A549 (cell line): ENCODE data around the gene SH2D4B. TPM values are rescaled to one million over a fixed set of nuclear protein-coding genes. Genes with fewer than 3 reads are reported as not detected.

ENCODE experiments used
- ATAC-seq, 2 experiments: fragments of 200-7000 bp in 1 of 2; fragments of >200 bp in 1 of 2; cut with Nextera tagmentation in 1 of 2; cut with Tn5 transposase in 1 of 2; 3 replicates each; pipeline versions ENCODE4 v1.8.0 to v1.9.1; 2018 to 2020; ENCODE audit warnings: mild to moderate bottlenecking in 1 of 2, moderate library complexity in 1 of 2
- CTCF ChIA-PET: fragments of 300-600 bp; sonication (Branson Sonifier 250); formaldehyde crosslinking; extraction: SDS; loops from one replicate; lab custom pipeline; 2021; ENCODE audit warnings: antibody characterized with exemption, inconsistent platforms; lab: Yijun Ruan, JAX
- POLR2A ChIA-PET: fragments of 350-600 bp; formaldehyde crosslinking; extraction: SDS; loops from one replicate; lab custom pipeline; 2021; ENCODE audit warnings: antibody characterized with exemption, inconsistent platforms; lab: Yijun Ruan, JAX
- DNase-seq, 2 experiments: peaks; one replicate each; pipeline versions ENCODE4 v3.0.0 to v3.0.0-alpha.2; 2011 to 2016; ENCODE audit warnings: low read depth in 1 of 2, low spot score in 1 of 2
- FAIRE-seq: peaks from 2 replicates; lab custom pipeline; 2011; peaks lifted over from hg19 to GRCh38; lab: Jason Lieb, UNC
- H3K27ac ChIP-seq, 2 experiments: fragments of >200 bp; sonication (Bioruptor Twin); formaldehyde crosslinking; 3 replicates each; pipeline ENCODE4 v1.5.1; 2016 to 2017
- H3K4me1 ChIP-seq: fragments of >200 bp; sonication (Bioruptor Twin); formaldehyde crosslinking; 3 replicates; pipeline ENCODE4 v1.6.1; 2016
- H3K4me2 ChIP-seq: fragments of >200 bp; sonication (Bioruptor Twin); formaldehyde crosslinking; 3 replicates; pipeline ENCODE4 v1.6.1; 2016
- H3K4me3 ChIP-seq: fragments of >200 bp; sonication (Bioruptor Twin); formaldehyde crosslinking; 3 replicates; pipeline ENCODE4 v1.5.1; 2016
- H3K9me3 ChIP-seq: fragments of >200 bp; sonication (Bioruptor Twin); formaldehyde crosslinking; 3 replicates; pipeline ENCODE4 v1.6.1; 2016
- BCL3 ChIP-seq: fragments of >200 bp; sonication (Bioruptor Twin); formaldehyde crosslinking; IDR thresholded peaks from 3 replicates; pipeline ENCODE4 v1.6.1; 2016
- CEBPB ChIP-seq, 2 experiments: fragments of >200 bp in 1 of 2; sonication (Bioruptor Twin) in 1 of 2; formaldehyde crosslinking in 1 of 2; IDR thresholded peaks; 2 replicates each; pipeline ENCODE4 v1.6.1; 2012 to 2016
- CHD4 ChIP-seq: fragments of 200-600 bp; sonication (generic); IDR thresholded peaks from 2 replicates; pipeline ENCODE4 v1.6.1; 2016; ENCODE audit warnings: antibody characterized with exemption, mild to moderate bottlenecking, borderline replicate concordance
- EHMT2 ChIP-seq: fragments of 200-600 bp; sonication (generic); IDR thresholded peaks from 2 replicates; pipeline ENCODE4 v1.6.1; 2016; ENCODE audit warnings: antibody characterized with exemption, low read depth, mild to moderate bottlenecking, moderate library complexity
- EP300 ChIP-seq, 2 experiments: fragments of >200 bp; sonication (Bioruptor Twin); formaldehyde crosslinking; IDR thresholded peaks; 2 replicates in 1 of 2; 3 replicates in 1 of 2; pipeline ENCODE4 v1.6.1; 2016 to 2017
- ESRRA ChIP-seq: fragments of 150-350 bp; IDR thresholded peaks from 2 replicates; pipeline ENCODE4 v1.6.1; 2014; ENCODE audit warnings: mild to moderate bottlenecking, low read length, borderline replicate concordance
- FOSL2 ChIP-seq, 2 experiments: fragments of 450-650 bp in 1 of 2; fragments of >200 bp in 1 of 2; sonication (Bioruptor Twin) in 1 of 2; formaldehyde crosslinking; IDR thresholded peaks; 2 replicates each; pipeline versions ENCODE4 v1.5.0 to v1.6.1; 2016 to 2020; ENCODE audit warnings: mild to moderate bottlenecking in 1 of 2, moderate library complexity in 1 of 2
- GATA3 ChIP-seq: IDR thresholded peaks from 2 replicates; pipeline ENCODE4 v1.6.1; 2012; ENCODE audit warnings: borderline replicate concordance
- HOXB5 ChIP-seq: fragments of 250-450 bp; sonication (Bioruptor Pico); IDR thresholded peaks from 2 replicates; pipeline ENCODE4 v1.5.0; 2020; ENCODE audit warnings: mild to moderate bottlenecking, moderate library complexity
- JUN ChIP-seq, 2 experiments: fragments of >200 bp; sonication (Bioruptor Twin); formaldehyde crosslinking; IDR thresholded peaks; 2 replicates in 1 of 2; 3 replicates in 1 of 2; pipeline ENCODE4 v1.6.1; 2016 to 2017
- JUNB ChIP-seq: fragments of >200 bp; sonication (Bioruptor Twin); formaldehyde crosslinking; IDR thresholded peaks from 2 replicates; pipeline ENCODE4 v1.6.1; 2016
- MAFK ChIP-seq: fragments of 450-650 bp; IDR thresholded peaks from 2 replicates; pipeline ENCODE4 v1.6.1; 2014; ENCODE audit not compliant: partially characterized antibody
- MAX ChIP-seq: IDR thresholded peaks from 2 replicates; pipeline ENCODE4 v1.6.1; 2012
- POLR2A ChIP-seq: IDR thresholded peaks from 2 replicates; pipeline ENCODE4 v1.6.1; 2012; ENCODE audit warnings: mild to moderate bottlenecking, low read length
- RAD21 ChIP-seq, 2 experiments: fragments of >200 bp in 1 of 2; sonication (Bioruptor Twin) in 1 of 2; formaldehyde crosslinking in 1 of 2; IDR thresholded peaks in 1 of 2; conservative IDR thresholded peaks in 1 of 2; 2 replicates in 1 of 2; 3 replicates in 1 of 2; pipeline ENCODE4 v1.6.1; 2012 to 2018; ENCODE audit warnings: inconsistent platforms in 1 of 2
- RCOR1 ChIP-seq: fragments of 150-350 bp; IDR thresholded peaks from 2 replicates; pipeline ENCODE4 v1.6.1; 2014; ENCODE audit warnings: antibody characterized with exemption, low read length, low read depth
- SMC3 ChIP-seq: fragments of >200 bp; sonication (Bioruptor Twin); formaldehyde crosslinking; IDR thresholded peaks from 3 replicates; pipeline ENCODE4 v1.6.1; 2018; ENCODE audit warnings: inconsistent platforms
- TFCP2L1 ChIP-seq: fragments of 250-450 bp; sonication (Bioruptor Pico); IDR thresholded peaks from 2 replicates; pipeline ENCODE4 v1.5.0; 2021; ENCODE audit warnings: mild to moderate bottlenecking
- WGBS: methylation state at CpG from one replicate; pipeline ENCODE4 v1.1.6; 2017; ENCODE audit errors: missing lambda C conversion rate; 5-methylcytosine and 5-hydroxymethylcytosine counted together
- polyA plus RNA-seq, 4 experiments: library from polyadenylated mRNA; depleted of rRNA in 3 of 4; stranded (reverse); fragments of >200 nt; fragmentation: RNase III in 1 of 4; extraction: RNeasy Plus Mini Kit Qiagen cat#74134 plus additional on column Dnase treatment in 1 of 4; gene quantifications; 2 replicates in 3 of 4; 3 replicates in 1 of 4; pipeline ENCODE4 v1.2.3, GENCODE V29; 2011 to 2017
- TF ChIP-seq, protein P1 (sequence below): IDR thresholded peaks from 2 replicates; pipeline ENCODE4 v1.6.1; 2012; ENCODE audit warnings: low read depth, borderline replicate concordance
- TF ChIP-seq, protein P2 (sequence below): fragments of 250-450 bp; sonication (Bioruptor Pico); IDR thresholded peaks from 2 replicates; pipeline ENCODE4 v1.5.0; 2021; ENCODE audit warnings: mild to moderate bottlenecking, moderate library complexity, borderline replicate concordance

The SH2D4B gene
- polyA plus RNA-seq, 2 of the 4 experiments (the other 2 are of a cell fraction): 0.01 to 0.12 TPM

DNA sequence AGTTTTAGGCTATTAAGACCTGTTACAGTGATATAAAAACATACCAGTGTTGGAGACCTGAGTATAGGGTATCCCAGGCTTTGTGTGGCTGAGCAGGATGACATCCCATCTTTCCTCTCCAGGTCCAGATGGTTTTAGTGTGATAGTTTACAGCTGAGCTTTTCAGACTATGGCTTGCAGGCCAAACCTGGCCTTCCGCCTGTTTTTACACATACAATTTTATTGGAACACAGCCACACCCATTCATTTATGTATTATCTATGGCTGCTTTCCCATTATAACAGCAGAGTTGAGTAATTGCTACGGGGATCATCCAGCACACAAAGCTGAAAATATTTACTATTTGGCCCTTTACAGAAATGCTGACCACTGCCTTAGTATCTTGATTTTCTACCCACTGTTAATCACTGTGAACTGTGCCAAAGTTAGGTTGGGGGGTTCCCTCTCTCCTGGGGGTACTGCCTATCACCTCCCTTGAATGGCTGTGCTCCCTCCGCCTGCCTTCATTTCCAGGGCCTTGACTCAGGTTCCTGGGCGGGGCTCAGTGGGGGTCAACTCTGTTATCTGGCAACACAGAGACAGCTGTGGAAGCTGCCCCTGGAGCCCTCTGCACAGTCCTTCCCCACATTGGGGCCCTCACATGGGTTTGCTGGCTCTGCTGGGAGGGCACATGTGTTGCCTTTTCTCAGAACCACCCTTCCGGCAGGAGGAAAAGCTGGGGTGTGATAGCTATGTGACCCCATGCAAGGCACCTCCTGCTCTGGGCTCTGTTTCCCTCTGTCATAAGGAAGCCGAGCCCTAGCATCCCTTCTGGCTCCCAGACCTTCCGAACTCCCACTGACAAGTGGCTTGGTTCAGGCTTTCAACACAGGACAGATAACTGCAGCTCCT is 40.3 kb upstream of the SH2D4B start:
- H3K27ac ChIP-seq: peak overlapping the region; percentile 100
- WGBS: 55% methylated on average over 6 of the region's 7 CpGs
- no peak for DNase-seq
- no peak for FAIRE-seq
- POLR2A ChIA-PET: no interaction called here
- peaks cover 99% of the 10 kb centered on the region for H3K4me1 ChIP-seq
- CTCF ChIA-PET: interaction anchor here (0.7 to 21.6 kb wide), 6 partner anchors 8 to 119 kb away, joined by 3 to 928 read pairs (median 4); partner anchors contain the start of gene TSPAN14
- peak overlapping the region; percentile 55 for H3K4me2 ChIP-seq
- ATAC-seq: no peak
- TF ChIP-seq, protein P1, sequence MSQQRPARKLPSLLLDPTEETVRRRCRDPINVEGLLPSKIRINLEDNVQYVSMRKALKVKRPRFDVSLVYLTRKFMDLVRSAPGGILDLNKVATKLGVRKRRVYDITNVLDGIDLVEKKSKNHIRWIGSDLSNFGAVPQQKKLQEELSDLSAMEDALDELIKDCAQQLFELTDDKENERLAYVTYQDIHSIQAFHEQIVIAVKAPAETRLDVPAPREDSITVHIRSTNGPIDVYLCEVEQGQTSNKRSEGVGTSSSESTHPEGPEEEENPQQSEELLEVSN: no peak
- 0 out of 5 replicates have a peak, but pooled peaks of 1 of the 2 experiments have one; percentile 31 for TF ChIP-seq JUN (IDR thresholded peaks at IDR 0.05)
- H3K9me3 ChIP-seq: no peaks in the 10 kb centered on the region
- no peak overlapping the region; the same call in 2 of the 3 replicates for H3K4me3 ChIP-seq

DNA sequence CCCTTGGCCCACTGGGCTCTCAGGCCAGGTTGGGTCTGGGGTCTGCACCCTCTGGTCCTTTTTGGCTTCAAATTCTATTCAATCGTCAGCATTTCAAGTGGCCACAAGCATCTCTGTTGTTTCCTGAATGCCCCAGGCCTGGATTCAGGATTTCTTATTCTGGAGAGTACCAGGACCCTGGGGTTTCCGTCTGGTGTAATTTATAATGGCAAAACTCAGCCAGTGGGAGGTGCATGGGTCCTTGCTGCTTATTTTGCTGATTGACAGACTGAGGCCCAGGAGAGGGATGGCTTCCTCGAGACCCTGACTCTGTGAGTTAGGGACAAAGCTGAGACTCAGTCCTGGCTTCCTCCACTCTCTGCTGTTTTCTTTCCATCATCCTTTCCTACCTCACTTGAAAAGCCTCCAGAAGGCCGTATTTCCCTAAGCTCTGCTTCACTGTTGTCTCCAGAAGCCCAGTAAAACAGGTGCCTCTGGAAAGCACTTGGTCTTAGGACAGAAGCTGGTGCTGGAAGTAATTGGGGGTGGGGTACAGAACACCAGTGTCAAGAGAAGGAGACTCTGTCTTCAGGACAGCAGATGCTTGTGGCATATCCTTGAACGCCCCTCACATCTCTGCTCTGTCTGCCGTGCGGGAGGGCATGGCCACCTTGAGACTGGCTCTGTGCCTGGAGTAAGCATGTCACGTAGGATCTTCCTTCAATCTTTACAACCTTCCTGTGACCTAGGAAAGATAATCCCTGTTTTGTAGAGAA is 39.4 kb upstream of the SH2D4B start:
- DNase-seq: no peak
- TF ChIP-seq TFCP2L1 (CRISPR knock-in tag) (0 out of 2 replicates have a peak, but pooled peaks have one; percentile 36), HOXB5 (CRISPR knock-in tag) (no peak), EHMT2 (no peak)
- TF ChIP-seq, protein P2, sequence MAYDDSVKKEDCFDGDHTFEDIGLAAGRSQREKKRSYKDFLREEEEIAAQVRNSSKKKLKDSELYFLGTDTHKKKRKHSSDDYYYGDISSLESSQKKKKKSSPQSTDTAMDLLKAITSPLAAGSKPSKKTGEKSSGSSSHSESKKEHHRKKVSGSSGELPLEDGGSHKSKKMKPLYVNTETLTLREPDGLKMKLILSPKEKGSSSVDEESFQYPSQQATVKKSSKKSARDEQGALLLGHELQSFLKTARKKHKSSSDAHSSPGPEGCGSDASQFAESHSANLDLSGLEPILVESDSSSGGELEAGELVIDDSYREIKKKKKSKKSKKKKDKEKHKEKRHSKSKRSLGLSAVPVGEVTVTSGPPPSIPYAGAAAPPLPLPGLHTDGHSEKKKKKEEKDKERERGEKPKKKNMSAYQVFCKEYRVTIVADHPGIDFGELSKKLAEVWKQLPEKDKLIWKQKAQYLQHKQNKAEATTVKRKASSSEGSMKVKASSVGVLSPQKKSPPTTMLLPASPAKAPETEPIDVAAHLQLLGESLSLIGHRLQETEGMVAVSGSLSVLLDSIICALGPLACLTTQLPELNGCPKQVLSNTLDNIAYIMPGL: no peak
- Histone ChIP-seq H3K27ac (peak overlapping the region; percentile 100), H3K9me3 (no peaks in the 10 kb centered on the region), H3K4me3 (no peak overlapping the region; the same call in 2 of the 3 replicates), H3K4me2 (peak overlapping the region; percentile 55), H3K4me1 (peaks cover 99% of the 10 kb centered on the region)
- POLR2A ChIA-PET: interaction anchor here (1.3 kb wide), 1 partner anchor 20 kb away, joined by 4 read pairs; no protein-coding TSS in a partner anchor
- CTCF ChIA-PET: interaction anchor here (0.7 to 21.6 kb wide), 8 partner anchors 7 to 120 kb away, joined by 3 to 928 read pairs (median 4); partner anchors contain the start of gene TSPAN14
- FAIRE-seq: no peak
- WGBS: 22% methylated on average over 8 of the region's 8 CpGs
- peak; percentile 47 to 60 for ATAC-seq

DNA sequence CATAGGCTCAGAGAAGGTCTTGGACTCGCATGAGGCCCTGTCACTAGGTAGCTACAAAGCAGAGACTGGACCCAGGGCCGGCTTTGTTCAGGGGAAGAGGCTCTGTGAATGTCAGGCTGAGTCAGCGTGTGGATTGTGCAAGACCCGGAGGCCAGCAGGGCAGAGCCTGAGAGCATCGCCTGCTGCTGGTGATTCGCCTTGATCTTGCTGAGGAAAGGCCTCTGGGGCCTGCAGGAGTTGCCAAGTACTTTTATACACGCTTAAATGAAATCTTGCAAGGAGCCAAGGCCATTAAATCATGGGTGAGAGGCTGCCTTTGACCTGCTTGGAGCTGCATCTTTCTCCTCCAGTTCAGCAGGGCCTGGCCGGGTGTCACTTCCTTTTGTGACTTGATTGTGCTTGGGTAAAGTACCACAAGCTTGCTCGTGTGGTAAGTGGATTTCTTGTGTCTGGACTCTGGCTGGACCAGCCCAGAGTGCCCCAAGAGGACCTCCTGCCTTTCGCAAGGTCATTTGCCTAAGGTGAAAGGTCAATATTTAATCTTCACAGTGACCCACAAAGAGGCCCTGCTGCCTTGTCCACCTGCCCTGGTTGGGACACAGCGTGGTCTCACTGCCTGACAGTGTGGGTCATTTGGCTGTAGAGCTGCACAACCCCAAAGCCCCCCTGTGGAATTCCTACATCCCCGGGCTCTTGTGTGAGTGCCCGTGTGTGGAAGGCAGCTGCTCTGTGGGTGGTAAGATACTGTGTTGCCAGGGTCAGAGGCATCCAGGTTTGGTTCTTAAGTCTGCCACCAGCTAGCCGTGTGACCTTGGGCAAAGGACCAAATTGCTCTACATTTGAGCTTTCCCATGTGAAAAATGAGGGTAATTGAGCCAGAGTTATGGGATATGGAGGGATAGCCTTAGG is 38.6 kb upstream of the SH2D4B start:
- DNase-seq (peak; percentile 91 to 94), ATAC-seq (peak; percentile 90 to 93), FAIRE-seq (no peak)
- CTCF ChIA-PET: interaction anchor here (1.1 to 21.6 kb wide), 6 partner anchors 10 to 121 kb away, joined by 3 to 928 read pairs (median 4); partner anchors contain the start of gene TSPAN14
- Histone ChIP-seq H3K4me1 (peaks cover 99% of the 10 kb centered on the region), H3K27ac (peak overlapping the region; percentile 100), H3K9me3 (no peaks in the 10 kb centered on the region), H3K4me2 (peak overlapping the region; percentile 55)
- WGBS: 14% methylated on average over 13 of the region's 14 CpGs
- POLR2A ChIA-PET: interaction anchor here (0.5 to 1.3 kb wide), 3 partner anchors 21 to 91 kb away, joined by 3 to 4 read pairs (median 3); partner anchors contain the start of gene PRXL2A
- TF ChIP-seq RAD21 (conservative IDR thresholded peaks at IDR 0.05 in 1 of 2, IDR thresholded peaks at IDR 0.05 in 1 of 2) (peak; percentile 22 to 47; a peak in 4 of 5 replicates), CEBPB (IDR thresholded peaks at IDR 0.05) (peak; percentile 98 to 100), BCL3 (0 out of 3 replicates have a peak, but pooled peaks have one; percentile 24), CHD4 (no peak), GATA3 (peak; percentile 56), RCOR1 (no peak), ESRRA (peak; percentile 49; the same call in 1 of the 2 replicates), MAFK (peak; percentile 86), JUNB (peak; percentile 79; the same call in 1 of the 2 replicates), EP300 (IDR thresholded peaks at IDR 0.05) (peak; percentile 40 to 69; a peak in 3 of 5 replicates), POLR2A (no peak), MAX (peak; percentile 88), JUN (IDR thresholded peaks at IDR 0.05) (peak; percentile 79 to 86), FOSL2 (IDR thresholded peaks at IDR 0.05) (peak; percentile 81), FOSL2 (CRISPR knock-in tag; IDR thresholded peaks at IDR 0.05) (peak; percentile 93), SMC3 (peak; percentile 40; the same call in 2 of the 3 replicates)
- TF ChIP-seq, all 56 proteins: peak for 12
- H3K4me3 ChIP-seq: no peak overlapping the region
